HepG2 (cell line): ENCODE results near the gene CPE. TPM values are rescaled to one million over a fixed set of nuclear protein-coding genes. Genes with fewer than 3 reads are reported as not detected.
A peak's percentile ranks its signal among the peaks of the same experiment; 100 is the strongest.

Experiments
- CTCF ChIP-seq: sonication (generic); formaldehyde crosslinking; IDR thresholded peaks from 2 replicates; pipeline ENCODE4 v1.5.0; 2020; ENCODE audit warnings: mild to moderate bottlenecking, missing genetic modification reagents, moderate library complexity
- FOXP1 ChIP-seq, 2 experiments: fragments of 450-650 bp in 1 of 2; IDR thresholded peaks; 2 replicates each; pipeline ENCODE4 v1.6.1; 2017 to 2018; ENCODE audit warnings: antibody characterized with exemption in 1 of 2
- HOMEZ ChIP-seq: IDR thresholded peaks from 2 replicates; pipeline ENCODE4 v1.6.1; 2016; ENCODE audit warnings: low read depth
- MBD4 ChIP-seq: IDR thresholded peaks from 2 replicates; pipeline ENCODE4 v1.6.1; 2012; ENCODE audit warnings: low read length, inconsistent platforms, borderline replicate concordance
- MYNN ChIP-seq: sonication (generic); formaldehyde crosslinking; IDR thresholded peaks from 2 replicates; pipeline ENCODE4 v1.4.0; 2020; ENCODE audit warnings: mild to moderate bottlenecking, low read depth, missing genetic modification reagents
- NONO ChIP-seq, 2 experiments: fragments of 450-650 bp in 1 of 2; sonication (generic) in 1 of 2; formaldehyde crosslinking in 1 of 2; IDR thresholded peaks in 1 of 2; conservative IDR thresholded peaks in 1 of 2; 2 replicates each; pipeline versions ENCODE4 v1.6.1 to v1.8.0; 2017 to 2022; ENCODE audit warnings: mild to moderate bottlenecking in 1 of 2, missing genetic modification reagents in 1 of 2, moderate library complexity in 1 of 2
- PHF5A ChIP-seq: IDR thresholded peaks from one replicate; pipeline ENCODE4 v1.6.1; 2018; ENCODE audit warnings: low read depth, missing genetic modification reagents; ENCODE audit not compliant: unreplicated experiment
- RBAK ChIP-seq: sonication (generic); formaldehyde crosslinking; IDR thresholded peaks from 2 replicates; pipeline ENCODE4 v1.5.1; 2020; ENCODE audit warnings: mild to moderate bottlenecking, missing genetic modification reagents
- RORA ChIP-seq: sonication (generic); formaldehyde crosslinking; IDR thresholded peaks from 2 replicates; pipeline ENCODE4 v1.5.0; 2020; ENCODE audit warnings: mild to moderate bottlenecking, missing genetic modification reagents, moderate library complexity
- SALL1 ChIP-seq: sonication (generic); formaldehyde crosslinking; IDR thresholded peaks from 2 replicates; pipeline ENCODE4 v1.8.0; 2022; ENCODE audit warnings: mild to moderate bottlenecking, missing genetic modification reagents
- XBP1 ChIP-seq: sonication (generic); formaldehyde crosslinking; IDR thresholded peaks from 2 replicates; pipeline ENCODE4 v1.5.0; 2020; ENCODE audit warnings: missing genetic modification reagents
- XRCC5 ChIP-seq: fragments of 200-400 bp; formaldehyde crosslinking; optimal IDR thresholded peaks from 2 replicates; pipeline ENCODE3; 2017; ENCODE audit warnings: mild to moderate bottlenecking, low read length
- ZFP36L1 ChIP-seq: sonication (generic); formaldehyde crosslinking; IDR thresholded peaks from 2 replicates; pipeline ENCODE4 v1.8.0; 2022; ENCODE audit warnings: mild to moderate bottlenecking, missing genetic modification reagents, moderate library complexity
- ZNF296 ChIP-seq: sonication (generic); formaldehyde crosslinking; conservative IDR thresholded peaks from 2 replicates; pipeline ENCODE4 v1.5.0; 2020; ENCODE audit warnings: mild to moderate bottlenecking, missing genetic modification reagents
- ZNF331 ChIP-seq: sonication (generic); formaldehyde crosslinking; IDR thresholded peaks from 2 replicates; pipeline ENCODE4 v1.4.0; 2020; ENCODE audit warnings: missing genetic modification reagents
- ZNF704 ChIP-seq: sonication (generic); formaldehyde crosslinking; IDR thresholded peaks from 2 replicates; pipeline ENCODE4 v1.8.1; 2023; ENCODE audit warnings: mild to moderate bottlenecking, inconsistent platforms, moderate library complexity, missing genetic modification reagents, borderline replicate concordance
- ZNF747 ChIP-seq: sonication (generic); formaldehyde crosslinking; IDR thresholded peaks from 2 replicates; pipeline ENCODE4 v1.8.1; 2023; ENCODE audit warnings: missing genetic modification reagents, mild to moderate bottlenecking, borderline replicate concordance
- polyA plus RNA-seq, 8 experiments: library from polyadenylated mRNA; depleted of rRNA in 3 of 8; stranded (reverse) in 7 of 8; unstranded in 1 of 8; fragments of >200 nt; fragmentation: Illumina TruSeq in 4 of 8; extraction: Trizol in 4 of 8; gene quantifications; 2 replicates each; pipeline versions ENCODE4 v1.2.1 to v1.2.3, GENCODE V29; 2011 to 2016; ENCODE audit warnings: low read depth in 4 of 8, missing spikeins in 1 of 8, mixed read lengths in 1 of 8; ENCODE audit not compliant: insufficient read depth in 1 of 8
- total RNA-seq, 5 experiments: library from RNA; depleted of rRNA; stranded (reverse); fragments of >200 nt; fragmentation: Illumina TruSeq; extraction: Trizol; gene quantifications; 2 replicates each; pipeline ENCODE4 v1.2.3, GENCODE V29; 2016; ENCODE audit warnings: low read depth in 1 of 5
- TF ChIP-seq, protein P1 (sequence below): sonication (generic); formaldehyde crosslinking; IDR thresholded peaks from 2 replicates; pipeline ENCODE4 v1.8.0; 2022; ENCODE audit warnings: mild to moderate bottlenecking, missing genetic modification reagents, borderline replicate concordance
- TF ChIP-seq, protein P2 (sequence below): sonication (generic); formaldehyde crosslinking; IDR thresholded peaks from 2 replicates; pipeline ENCODE4 v1.4.0; 2020; ENCODE audit warnings: mild to moderate bottlenecking, missing genetic modification reagents
- TF ChIP-seq, protein P3 (sequence below): sonication (generic); formaldehyde crosslinking; IDR thresholded peaks from 2 replicates; pipeline ENCODE4 v1.5.0; 2020; ENCODE audit warnings: mild to moderate bottlenecking, missing genetic modification reagents
- TF ChIP-seq, protein P4 (sequence below): sonication (generic); formaldehyde crosslinking; IDR thresholded peaks from 2 replicates; pipeline ENCODE4 v1.8.0; 2022; ENCODE audit warnings: mild to moderate bottlenecking, missing genetic modification reagents, moderate library complexity

CPE gene
- total and polyA plus RNA-seq, 2 of the 13 experiments (the other 11 are each of a cell fraction or from before 2014, with no cell fraction given): 268 to 852 TPM

GRCh38 chr4:165493359-165493758, 114.6 kb downstream of the CPE start (continued):
- TF ChIP-seq ZNF704 (CRISPR knock-in tag): no peak
- no peak for TF ChIP-seq RORA (CRISPR knock-in tag)
- TF ChIP-seq XRCC5: no peak
- TF ChIP-seq MYNN: no peak
- no peak for TF ChIP-seq ZNF747
- TF ChIP-seq ZNF296 (CRISPR knock-in tag): no peak
- no peak for TF ChIP-seq NONO (IDR thresholded peaks at IDR 0.05)
- no peak for TF ChIP-seq NONO (CRISPR knock-in tag; conservative IDR thresholded peaks at IDR 0.05)
- no peak for TF ChIP-seq MBD4
- TF ChIP-seq RBAK (CRISPR knock-in tag): no peak
- no peak for TF ChIP-seq ZNF331 (CRISPR knock-in tag)
- TF ChIP-seq, protein P1, sequence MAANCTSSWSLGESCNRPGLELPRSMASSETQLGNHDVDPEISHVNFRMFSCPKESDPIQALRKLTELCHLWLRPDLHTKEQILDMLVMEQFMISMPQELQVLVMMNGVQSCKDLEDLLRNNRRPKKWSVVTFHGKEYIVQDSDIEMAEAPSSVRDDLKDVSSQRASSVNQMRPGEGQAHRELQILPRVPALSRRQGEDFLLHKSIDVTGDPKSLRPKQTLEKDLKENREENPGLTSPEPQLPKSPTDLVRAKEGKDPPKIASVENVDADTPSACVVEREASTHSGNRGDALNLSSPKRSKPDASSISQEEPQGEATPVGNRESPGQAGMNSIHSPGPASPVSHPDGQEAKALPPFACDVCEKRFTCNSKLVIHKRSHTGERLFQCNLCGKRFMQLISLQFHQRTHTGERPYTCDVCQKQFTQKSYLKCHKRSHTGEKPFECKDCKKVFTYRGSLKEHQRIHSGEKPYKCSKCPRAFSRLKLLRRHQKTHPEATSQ: no peak
- TF ChIP-seq XBP1 (CRISPR knock-in tag): no peak
- TF ChIP-seq PHF5A (CRISPR knock-in tag): no peak
- TF ChIP-seq, protein P2, sequence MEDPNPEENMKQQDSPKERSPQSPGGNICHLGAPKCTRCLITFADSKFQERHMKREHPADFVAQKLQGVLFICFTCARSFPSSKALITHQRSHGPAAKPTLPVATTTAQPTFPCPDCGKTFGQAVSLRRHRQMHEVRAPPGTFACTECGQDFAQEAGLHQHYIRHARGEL: no peak
- TF ChIP-seq, protein P3, sequence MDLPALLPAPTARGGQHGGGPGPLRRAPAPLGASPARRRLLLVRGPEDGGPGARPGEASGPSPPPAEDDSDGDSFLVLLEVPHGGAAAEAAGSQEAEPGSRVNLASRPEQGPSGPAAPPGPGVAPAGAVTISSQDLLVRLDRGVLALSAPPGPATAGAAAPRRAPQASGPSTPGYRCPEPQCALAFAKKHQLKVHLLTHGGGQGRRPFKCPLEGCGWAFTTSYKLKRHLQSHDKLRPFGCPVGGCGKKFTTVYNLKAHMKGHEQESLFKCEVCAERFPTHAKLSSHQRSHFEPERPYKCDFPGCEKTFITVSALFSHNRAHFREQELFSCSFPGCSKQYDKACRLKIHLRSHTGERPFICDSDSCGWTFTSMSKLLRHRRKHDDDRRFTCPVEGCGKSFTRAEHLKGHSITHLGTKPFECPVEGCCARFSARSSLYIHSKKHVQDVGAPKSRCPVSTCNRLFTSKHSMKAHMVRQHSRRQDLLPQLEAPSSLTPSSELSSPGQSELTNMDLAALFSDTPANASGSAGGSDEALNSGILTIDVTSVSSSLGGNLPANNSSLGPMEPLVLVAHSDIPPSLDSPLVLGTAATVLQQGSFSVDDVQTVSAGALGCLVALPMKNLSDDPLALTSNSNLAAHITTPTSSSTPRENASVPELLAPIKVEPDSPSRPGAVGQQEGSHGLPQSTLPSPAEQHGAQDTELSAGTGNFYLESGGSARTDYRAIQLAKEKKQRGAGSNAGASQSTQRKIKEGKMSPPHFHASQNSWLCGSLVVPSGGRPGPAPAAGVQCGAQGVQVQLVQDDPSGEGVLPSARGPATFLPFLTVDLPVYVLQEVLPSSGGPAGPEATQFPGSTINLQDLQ: no peak
- TF ChIP-seq FOXP1 (IDR thresholded peaks at IDR 0.05): no peak
- no peak for TF ChIP-seq FOXP1 (CRISPR knock-in tag; IDR thresholded peaks at IDR 0.05)
- TF ChIP-seq SALL1 (CRISPR knock-in tag): peak; percentile 24; the same call in 1 of the 2 replicates
- TF ChIP-seq, protein P4, sequence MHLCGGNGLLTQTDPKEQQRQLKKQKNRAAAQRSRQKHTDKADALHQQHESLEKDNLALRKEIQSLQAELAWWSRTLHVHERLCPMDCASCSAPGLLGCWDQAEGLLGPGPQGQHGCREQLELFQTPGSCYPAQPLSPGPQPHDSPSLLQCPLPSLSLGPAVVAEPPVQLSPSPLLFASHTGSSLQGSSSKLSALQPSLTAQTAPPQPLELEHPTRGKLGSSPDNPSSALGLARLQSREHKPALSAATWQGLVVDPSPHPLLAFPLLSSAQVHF (CRISPR knock-in tag): no peak
- TF ChIP-seq ZFP36L1 (CRISPR knock-in tag): no peak
- peak; percentile 71 for TF ChIP-seq CTCF (CRISPR knock-in tag)
- no peak for TF ChIP-seq HOMEZ (CRISPR knock-in tag)
